Vagina (tissue), 2 donors: ENCODE data around the gene VSTM1.

Experiments
- POLR2A ChIP-seq, 2 donors: fragments of 450-650 bp; IDR thresholded peaks; one replicate each; pipeline ENCODE4 v1.6.1; 2017; ENCODE audit warnings: antibody characterized with exemption in 2 of 2, mild to moderate bottlenecking in 2 of 2, moderate library complexity in 2 of 2
- POLR2AphosphoS5 ChIP-seq, 2 donors: sonication (generic); formaldehyde crosslinking; IDR thresholded peaks; one replicate each; pipeline ENCODE4 v1.9.0; 2017; ENCODE audit warnings: antibody characterized with exemption in 2 of 2, mild to moderate bottlenecking in 2 of 2, low read depth in 1 of 2; ENCODE audit not compliant: insufficient read depth in 1 of 2
- TF ChIP-seq, protein P1 (sequence below), 3 experiments: fragments of 450-650 bp in 2 of 3; fragments of 200-600 bp in 1 of 3; sonication (generic) in 1 of 3; IDR thresholded peaks; one replicate each; pipeline ENCODE4 v1.5.1; 2017 to 2019; ENCODE audit warnings: antibody characterized with exemption in 3 of 3, mild to moderate bottlenecking in 2 of 3, moderate library complexity in 2 of 3

GRCh38 chr19:53992211-53992610 lies 71.5 kb downstream of the VSTM1 start:
- TF ChIP-seq POLR2AphosphoS5 (IDR thresholded peaks at IDR 0.05; ENCODE audit: insufficient read depth in 1 of 2, low read depth in 1 of 2) (no peak), POLR2A (IDR thresholded peaks at IDR 0.05) (no peak)
- TF ChIP-seq, protein P1, sequence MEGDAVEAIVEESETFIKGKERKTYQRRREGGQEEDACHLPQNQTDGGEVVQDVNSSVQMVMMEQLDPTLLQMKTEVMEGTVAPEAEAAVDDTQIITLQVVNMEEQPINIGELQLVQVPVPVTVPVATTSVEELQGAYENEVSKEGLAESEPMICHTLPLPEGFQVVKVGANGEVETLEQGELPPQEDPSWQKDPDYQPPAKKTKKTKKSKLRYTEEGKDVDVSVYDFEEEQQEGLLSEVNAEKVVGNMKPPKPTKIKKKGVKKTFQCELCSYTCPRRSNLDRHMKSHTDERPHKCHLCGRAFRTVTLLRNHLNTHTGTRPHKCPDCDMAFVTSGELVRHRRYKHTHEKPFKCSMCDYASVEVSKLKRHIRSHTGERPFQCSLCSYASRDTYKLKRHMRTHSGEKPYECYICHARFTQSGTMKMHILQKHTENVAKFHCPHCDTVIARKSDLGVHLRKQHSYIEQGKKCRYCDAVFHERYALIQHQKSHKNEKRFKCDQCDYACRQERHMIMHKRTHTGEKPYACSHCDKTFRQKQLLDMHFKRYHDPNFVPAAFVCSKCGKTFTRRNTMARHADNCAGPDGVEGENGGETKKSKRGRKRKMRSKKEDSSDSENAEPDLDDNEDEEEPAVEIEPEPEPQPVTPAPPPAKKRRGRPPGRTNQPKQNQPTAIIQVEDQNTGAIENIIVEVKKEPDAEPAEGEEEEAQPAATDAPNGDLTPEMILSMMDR (IDR thresholded peaks at IDR 0.05), result no peak
